ENCODE measurements around the gene RHOH. TPM values are rescaled to one million over a fixed set of nuclear protein-coding genes. Genes with fewer than 3 reads are reported as not detected.
A peak's percentile ranks its signal among the peaks of the same experiment; 100 is the strongest.

RHOH gene
- total RNA-seq, 2 experiments from 2014 or later = 38.2 to 83.2 TPM

DNA sequence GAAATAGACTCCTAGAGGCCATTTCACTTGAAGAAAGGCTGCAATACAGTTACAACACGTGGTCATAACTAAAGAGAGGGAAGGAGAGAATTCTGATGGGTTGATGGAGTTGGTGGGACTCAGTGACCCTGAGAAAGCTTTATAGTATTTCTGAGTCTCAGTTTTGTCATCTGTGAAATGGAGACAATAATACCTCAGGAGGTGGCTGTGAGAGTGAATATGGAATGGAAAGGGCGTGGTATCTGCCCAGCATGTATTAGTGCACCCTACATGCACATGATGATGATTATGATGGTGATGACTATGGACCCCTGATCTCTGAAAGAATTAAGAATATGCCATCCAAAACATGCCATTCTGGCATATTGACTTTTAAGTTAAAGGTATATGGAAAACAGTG, 66.0 kb downstream of the RHOH start:
- ChIA-PET POLR2A (interaction anchor here (0.7 kb wide), 1 partner anchor 12 kb away, joined by 4 read pairs; no protein-coding TSS in a partner anchor), CTCF (ENCODE audit: unreplicated experiment) (no interaction called here)
- H3K9me3 ChIP-seq (ENCODE audit: low read length) = no peaks in the 10 kb centered on the region
- no peak overlapping the region for H3K4me3 ChIP-seq (ENCODE audit: low read depth, low read length, poor library complexity, severe bottlenecking)
- no peaks in the 10 kb centered on the region for H4K20me1 ChIP-seq (ENCODE audit: insufficient read depth, low read length)
- intact Hi-C loops (cut with micrococcal nuclease; ENCODE audit: unreplicated experiment) = no loop called here
- H3K79me2 ChIP-seq (ENCODE audit: insufficient read depth, low read depth, low read length) = no peaks in the 10 kb centered on the region
- no peaks in the 10 kb centered on the region for H3K9me2 ChIP-seq (ENCODE audit: insufficient read depth, low read length)
- no peak overlapping the region for H3K4me2 ChIP-seq (ENCODE audit: low read length)
- no peak overlapping the region for H2AFZ ChIP-seq (ENCODE audit: low read length)
- TF ChIP-seq EZH2phosphoT487 (IDR thresholded peaks at IDR 0.05; ENCODE audit: borderline replicate concordance, low read depth, low read length) = no peak
- TF ChIP-seq, protein P1, sequence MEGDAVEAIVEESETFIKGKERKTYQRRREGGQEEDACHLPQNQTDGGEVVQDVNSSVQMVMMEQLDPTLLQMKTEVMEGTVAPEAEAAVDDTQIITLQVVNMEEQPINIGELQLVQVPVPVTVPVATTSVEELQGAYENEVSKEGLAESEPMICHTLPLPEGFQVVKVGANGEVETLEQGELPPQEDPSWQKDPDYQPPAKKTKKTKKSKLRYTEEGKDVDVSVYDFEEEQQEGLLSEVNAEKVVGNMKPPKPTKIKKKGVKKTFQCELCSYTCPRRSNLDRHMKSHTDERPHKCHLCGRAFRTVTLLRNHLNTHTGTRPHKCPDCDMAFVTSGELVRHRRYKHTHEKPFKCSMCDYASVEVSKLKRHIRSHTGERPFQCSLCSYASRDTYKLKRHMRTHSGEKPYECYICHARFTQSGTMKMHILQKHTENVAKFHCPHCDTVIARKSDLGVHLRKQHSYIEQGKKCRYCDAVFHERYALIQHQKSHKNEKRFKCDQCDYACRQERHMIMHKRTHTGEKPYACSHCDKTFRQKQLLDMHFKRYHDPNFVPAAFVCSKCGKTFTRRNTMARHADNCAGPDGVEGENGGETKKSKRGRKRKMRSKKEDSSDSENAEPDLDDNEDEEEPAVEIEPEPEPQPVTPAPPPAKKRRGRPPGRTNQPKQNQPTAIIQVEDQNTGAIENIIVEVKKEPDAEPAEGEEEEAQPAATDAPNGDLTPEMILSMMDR (conservative IDR thresholded peaks at IDR 0.05; ENCODE audit: low read length) = no peak
- peaks cover 4% of the 10 kb centered on the region for H3K4me1 ChIP-seq (ENCODE audit: insufficient read depth, low read length, poor library complexity, severe bottlenecking)
- no peak for DNase-seq (ENCODE audit: low spot score)
- H3K36me3 ChIP-seq (ENCODE audit: insufficient read depth, low read length) = no peaks in the 10 kb centered on the region
- BruUV-seq (replicated peaks) = no TSS peak
- no peak overlapping the region for H3K27ac ChIP-seq (ENCODE audit: low read depth, low read length, poor library complexity, severe bottlenecking)

DNA sequence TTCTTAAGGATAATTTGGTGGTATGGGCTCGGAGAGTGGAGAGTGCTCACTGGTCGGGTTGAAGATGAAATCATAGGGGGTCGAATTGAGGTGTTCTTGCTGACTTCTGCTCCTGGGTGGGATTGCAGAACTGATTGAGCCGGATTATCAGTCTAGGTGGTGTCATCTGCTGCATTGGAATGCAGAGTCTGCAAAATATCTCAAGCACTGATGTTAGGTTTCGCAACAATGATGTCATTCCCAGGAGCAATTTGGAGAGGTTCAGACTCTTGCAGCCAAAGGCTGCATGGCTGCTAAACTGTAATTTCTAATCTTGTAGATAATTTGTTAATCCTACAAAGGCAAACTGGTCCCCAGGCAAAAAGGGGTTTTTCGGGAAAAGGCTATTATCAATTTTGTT, 67.7 kb downstream of the RHOH start:
- POLR2A ChIA-PET = no interaction called here
- Histone ChIP-seq H3K36me3 (ENCODE audit: insufficient read depth, low read length) (no peaks in the 10 kb centered on the region), H4K20me1 (ENCODE audit: insufficient read depth, low read length) (no peaks in the 10 kb centered on the region), H3K9me2 (ENCODE audit: insufficient read depth, low read length) (no peaks in the 10 kb centered on the region), H3K4me1 (ENCODE audit: insufficient read depth, low read length, poor library complexity, severe bottlenecking) (peaks cover 4% of the 10 kb centered on the region), H3K79me2 (ENCODE audit: insufficient read depth, low read depth, low read length) (no peaks in the 10 kb centered on the region), H2AFZ (ENCODE audit: low read length) (no peak overlapping the region), H3K27ac (ENCODE audit: low read depth, low read length, poor library complexity, severe bottlenecking) (no peak overlapping the region), H3K9me3 (ENCODE audit: low read length) (no peaks in the 10 kb centered on the region), H3K4me2 (ENCODE audit: low read length) (no peak overlapping the region), H3K4me3 (ENCODE audit: low read depth, low read length, poor library complexity, severe bottlenecking) (no peak overlapping the region)
- no peak for DNase-seq (ENCODE audit: low spot score)
- CTCF ChIA-PET (ENCODE audit: unreplicated experiment) = no interaction called here
- intact Hi-C loops (cut with micrococcal nuclease; ENCODE audit: unreplicated experiment) = no loop called here
- BruUV-seq (replicated peaks) = no TSS peak
- TF ChIP-seq EZH2phosphoT487 (IDR thresholded peaks at IDR 0.05; ENCODE audit: borderline replicate concordance, low read depth, low read length) = no peak
- TF ChIP-seq, protein P1 (conservative IDR thresholded peaks at IDR 0.05; ENCODE audit: low read length) = no peak

DNA sequence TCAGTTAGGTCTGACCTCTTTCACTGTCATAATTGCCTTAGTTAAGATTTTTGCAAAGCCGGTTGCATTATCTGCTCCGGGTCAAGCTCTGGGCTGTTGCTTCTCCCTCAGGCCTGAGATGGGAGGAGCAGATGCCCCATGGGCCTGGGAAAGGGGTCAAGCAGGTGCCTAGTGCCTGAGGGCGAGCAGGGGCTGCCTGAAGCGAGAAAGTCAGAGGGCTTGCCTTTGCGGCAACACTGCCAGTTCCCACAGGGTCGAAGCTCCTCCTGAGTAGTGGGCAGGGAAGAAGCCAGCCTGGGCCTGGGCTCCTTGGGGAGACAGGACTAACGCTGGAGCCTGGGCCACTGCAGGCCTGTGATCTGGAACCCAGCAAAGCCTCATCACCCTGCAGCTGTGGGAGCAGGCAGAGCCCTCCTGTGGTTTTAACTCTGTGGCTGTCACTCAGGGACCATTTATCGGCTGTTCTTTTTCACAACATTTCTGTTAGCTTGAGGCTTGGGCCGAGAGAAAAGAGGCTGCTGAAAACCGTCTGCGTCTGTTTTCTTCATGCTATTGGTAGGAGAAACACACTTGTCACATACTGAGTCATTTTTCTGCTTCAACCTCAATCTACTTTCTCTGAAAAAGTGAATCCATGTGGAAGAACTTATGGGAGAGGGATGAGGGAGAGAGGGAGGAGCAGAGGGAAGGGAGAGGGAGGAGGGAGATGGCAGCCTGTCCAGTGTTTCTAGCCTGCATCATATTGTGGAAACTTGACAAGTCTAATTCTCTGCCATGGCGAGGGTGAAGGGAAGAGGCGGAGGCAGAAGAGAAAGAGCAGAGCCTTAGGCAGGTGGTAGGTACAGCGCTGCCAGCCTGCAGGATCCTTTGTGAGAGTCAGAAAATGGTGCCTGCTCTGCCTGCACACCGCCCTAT, 68.4 kb downstream of the RHOH start:
- Histone ChIP-seq H3K4me2 (ENCODE audit: low read length) (peak overlapping the region; percentile 40; the same call in 1 of the 2 replicates), H3K79me2 (ENCODE audit: insufficient read depth, low read depth, low read length) (no peaks in the 10 kb centered on the region), H2AFZ (ENCODE audit: low read length) (peak overlapping the region; percentile 6; the same call in 1 of the 2 replicates), H3K4me3 (ENCODE audit: low read depth, low read length, poor library complexity, severe bottlenecking) (no peak overlapping the region), H3K36me3 (ENCODE audit: insufficient read depth, low read length) (no peaks in the 10 kb centered on the region), H3K27ac (ENCODE audit: low read depth, low read length, poor library complexity, severe bottlenecking) (no peak overlapping the region), H4K20me1 (ENCODE audit: insufficient read depth, low read length) (no peaks in the 10 kb centered on the region), H3K9me2 (ENCODE audit: insufficient read depth, low read length) (no peaks in the 10 kb centered on the region), H3K4me1 (ENCODE audit: insufficient read depth, low read length, poor library complexity, severe bottlenecking) (peaks cover 4% of the 10 kb centered on the region), H3K9me3 (ENCODE audit: low read length) (no peaks in the 10 kb centered on the region)
- intact Hi-C loops (cut with micrococcal nuclease; ENCODE audit: unreplicated experiment) = no loop called here
- ChIA-PET CTCF (ENCODE audit: unreplicated experiment) (no interaction called here), POLR2A (no interaction called here)
- DNase-seq (ENCODE audit: low spot score) = peak; percentile 22
- no TSS peak for BruUV-seq (replicated peaks)
- TF ChIP-seq, protein P1 (conservative IDR thresholded peaks at IDR 0.05; ENCODE audit: low read length) = no peak
- TF ChIP-seq EZH2phosphoT487 (IDR thresholded peaks at IDR 0.05; ENCODE audit: borderline replicate concordance, low read depth, low read length) = no peak

Measured in OCI-LY7 (cell line).